Nephron (organoid): ENCODE data around the gene PILRB.

Experiments
- H3K27ac Mint-ChIP-seq, 3 experiments: 2 replicates each; pipeline ENCODE4 v1.8.0; 2020; ENCODE audit warnings: mixed read lengths in 3 of 3, mild to moderate bottlenecking in 2 of 3, moderate library complexity in 1 of 3
- H3K27me3 Mint-ChIP-seq: 2 replicates; pipeline ENCODE4 v1.8.0; 2021; ENCODE audit warnings: low read depth, mild to moderate bottlenecking, moderate library complexity, mixed read lengths
- H3K36me3 Mint-ChIP-seq: 2 replicates; pipeline ENCODE4 v1.8.0; 2020; ENCODE audit warnings: low read depth, mixed read lengths
- H3K4me1 Mint-ChIP-seq: 2 replicates; pipeline ENCODE4 v1.8.0; 2020; ENCODE audit warnings: mixed read lengths
- H3K4me3 Mint-ChIP-seq, 3 experiments: 2 replicates each; pipeline ENCODE4 v1.8.0; 2020; ENCODE audit warnings: mild to moderate bottlenecking in 3 of 3, mixed read lengths in 3 of 3, moderate library complexity in 2 of 3
- H3K9me3 Mint-ChIP-seq: 2 replicates; pipeline ENCODE4 v1.8.0; 2020; ENCODE audit warnings: mixed read lengths
- TF ChIP-seq, protein P1 (sequence below), 3 experiments: fragments of 200-600 bp; sonication (generic); IDR thresholded peaks; one replicate each; pipeline ENCODE4 v1.5.0; 2021; ENCODE audit warnings: antibody characterized with exemption in 3 of 3; ENCODE audit not compliant: unreplicated experiment in 3 of 3

The PILRB gene

DNA sequence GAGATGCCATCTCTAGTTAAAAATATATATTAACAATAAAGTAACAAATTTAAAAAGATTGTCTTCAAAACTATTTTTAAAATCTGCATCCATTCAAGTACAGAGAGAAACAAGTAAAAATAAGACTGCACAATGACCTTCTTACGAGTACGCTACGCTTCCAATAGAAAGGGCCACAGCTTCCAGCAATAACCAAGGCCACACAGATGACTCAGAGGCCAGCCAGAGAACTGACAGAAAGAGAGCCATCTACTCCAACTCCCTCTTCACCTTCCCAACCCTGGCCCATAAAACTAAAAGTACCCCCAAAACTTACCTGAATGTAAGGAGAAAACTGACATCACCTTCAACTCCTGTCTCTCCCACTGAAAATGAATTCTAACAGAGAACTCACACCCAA lies 42.1 kb downstream of the PILRB start:
- H3K36me3 Mint-ChIP-seq = no peaks in the 10 kb centered on the region
- H3K27me3 Mint-ChIP-seq = peaks cover 4% of the 10 kb centered on the region
- H3K9me3 Mint-ChIP-seq = no peaks in the 10 kb centered on the region
- H3K4me1 Mint-ChIP-seq = no peaks in the 10 kb centered on the region
- no peak overlapping the region for H3K4me3 Mint-ChIP-seq
- TF ChIP-seq, protein P1, sequence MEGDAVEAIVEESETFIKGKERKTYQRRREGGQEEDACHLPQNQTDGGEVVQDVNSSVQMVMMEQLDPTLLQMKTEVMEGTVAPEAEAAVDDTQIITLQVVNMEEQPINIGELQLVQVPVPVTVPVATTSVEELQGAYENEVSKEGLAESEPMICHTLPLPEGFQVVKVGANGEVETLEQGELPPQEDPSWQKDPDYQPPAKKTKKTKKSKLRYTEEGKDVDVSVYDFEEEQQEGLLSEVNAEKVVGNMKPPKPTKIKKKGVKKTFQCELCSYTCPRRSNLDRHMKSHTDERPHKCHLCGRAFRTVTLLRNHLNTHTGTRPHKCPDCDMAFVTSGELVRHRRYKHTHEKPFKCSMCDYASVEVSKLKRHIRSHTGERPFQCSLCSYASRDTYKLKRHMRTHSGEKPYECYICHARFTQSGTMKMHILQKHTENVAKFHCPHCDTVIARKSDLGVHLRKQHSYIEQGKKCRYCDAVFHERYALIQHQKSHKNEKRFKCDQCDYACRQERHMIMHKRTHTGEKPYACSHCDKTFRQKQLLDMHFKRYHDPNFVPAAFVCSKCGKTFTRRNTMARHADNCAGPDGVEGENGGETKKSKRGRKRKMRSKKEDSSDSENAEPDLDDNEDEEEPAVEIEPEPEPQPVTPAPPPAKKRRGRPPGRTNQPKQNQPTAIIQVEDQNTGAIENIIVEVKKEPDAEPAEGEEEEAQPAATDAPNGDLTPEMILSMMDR (IDR thresholded peaks at IDR 0.05; ENCODE audit: unreplicated experiment in 3 of 3) = no peak
- no peak overlapping the region for H3K27ac Mint-ChIP-seq

DNA sequence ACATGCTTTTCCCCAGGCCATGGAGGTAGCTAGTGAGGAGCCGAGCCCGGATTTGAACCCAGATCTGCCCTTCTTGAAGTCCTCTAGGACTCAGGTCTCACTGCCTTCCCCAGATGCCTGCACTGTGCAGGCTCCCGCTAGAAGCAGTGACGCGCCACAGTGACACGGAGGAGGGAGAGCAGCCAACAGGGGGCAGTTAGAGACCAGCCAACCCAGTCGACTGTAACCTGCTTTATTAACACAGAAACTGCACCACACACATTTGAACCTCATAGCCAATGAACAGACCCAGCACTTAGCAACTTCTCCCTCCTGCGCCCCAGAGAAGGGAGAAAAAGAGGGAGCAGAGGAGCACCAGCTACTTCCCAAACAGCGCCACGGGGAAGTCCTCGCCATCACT lies 42.7 kb downstream of the PILRB start:
- no peaks in the 10 kb centered on the region for H3K9me3 Mint-ChIP-seq
- no peak overlapping the region for H3K4me3 Mint-ChIP-seq

DNA sequence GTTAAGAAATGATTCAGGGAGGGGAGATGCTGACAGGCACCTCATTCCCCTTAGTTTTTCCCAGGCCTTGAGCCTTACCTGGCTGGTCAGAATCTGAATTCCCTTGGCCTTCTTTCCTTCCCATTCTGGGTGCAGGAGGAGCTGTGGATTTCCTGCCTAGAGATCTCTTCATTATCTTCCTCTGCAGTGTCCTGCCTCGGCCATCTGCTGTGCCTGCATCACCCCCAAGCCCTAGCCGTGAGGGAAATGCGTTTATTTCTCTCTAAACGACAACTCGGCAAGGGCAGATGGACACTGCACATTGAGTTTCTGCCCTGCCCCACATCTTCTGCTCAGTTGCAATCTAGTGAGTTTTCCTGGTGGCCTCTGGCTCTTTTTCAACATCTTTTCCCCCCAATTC lies 43.9 kb downstream of the PILRB start:
- no peaks in the 10 kb centered on the region for H3K4me1 Mint-ChIP-seq
- no peaks in the 10 kb centered on the region for H3K36me3 Mint-ChIP-seq
- peaks cover 8% of the 10 kb centered on the region for H3K27me3 Mint-ChIP-seq
- no peak overlapping the region for H3K4me3 Mint-ChIP-seq
- TF ChIP-seq, protein P1 (IDR thresholded peaks at IDR 0.05; ENCODE audit: unreplicated experiment in 3 of 3) = no peak
- no peaks in the 10 kb centered on the region for H3K9me3 Mint-ChIP-seq
- no peak overlapping the region for H3K27ac Mint-ChIP-seq

More for the DNA sequence above, 42.7 kb downstream of the PILRB start:
- H3K36me3 Mint-ChIP-seq = no peaks in the 10 kb centered on the region
- no peak overlapping the region for H3K27ac Mint-ChIP-seq
- peaks cover 4% of the 10 kb centered on the region for H3K27me3 Mint-ChIP-seq
- H3K4me1 Mint-ChIP-seq = no peaks in the 10 kb centered on the region
- TF ChIP-seq, protein P1 (IDR thresholded peaks at IDR 0.05; ENCODE audit: unreplicated experiment in 3 of 3) = peak in 2 of 3 experiments; percentile 12 to 45

DNA sequence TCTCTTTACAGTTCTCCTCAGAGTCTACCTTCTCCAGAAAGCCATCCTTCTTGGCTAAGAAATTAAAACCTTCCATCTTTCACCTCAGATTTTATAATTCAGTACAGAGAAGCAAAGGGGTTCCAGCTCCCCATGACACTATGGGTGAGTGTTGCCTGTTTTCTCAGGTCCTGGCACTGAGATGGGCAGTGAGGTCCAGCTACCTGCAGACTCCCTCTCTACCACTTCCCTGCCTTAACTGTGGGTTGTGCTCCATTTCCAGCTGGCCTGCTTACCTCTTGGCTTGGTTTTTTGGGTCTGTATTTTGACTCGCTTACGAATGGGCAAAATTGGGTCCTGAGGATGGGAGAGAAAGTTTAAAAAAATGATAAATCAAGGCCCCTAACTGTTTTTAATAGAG lies 44.3 kb downstream of the PILRB start:
- Mint-ChIP-seq H3K27ac (no peak overlapping the region), H3K27me3 (peaks cover 9% of the 10 kb centered on the region), H3K9me3 (no peaks in the 10 kb centered on the region), H3K4me1 (no peaks in the 10 kb centered on the region), H3K36me3 (no peaks in the 10 kb centered on the region), H3K4me3 (no peak overlapping the region)
- TF ChIP-seq, protein P1 (IDR thresholded peaks at IDR 0.05; ENCODE audit: unreplicated experiment in 3 of 3) = no peak

DNA sequence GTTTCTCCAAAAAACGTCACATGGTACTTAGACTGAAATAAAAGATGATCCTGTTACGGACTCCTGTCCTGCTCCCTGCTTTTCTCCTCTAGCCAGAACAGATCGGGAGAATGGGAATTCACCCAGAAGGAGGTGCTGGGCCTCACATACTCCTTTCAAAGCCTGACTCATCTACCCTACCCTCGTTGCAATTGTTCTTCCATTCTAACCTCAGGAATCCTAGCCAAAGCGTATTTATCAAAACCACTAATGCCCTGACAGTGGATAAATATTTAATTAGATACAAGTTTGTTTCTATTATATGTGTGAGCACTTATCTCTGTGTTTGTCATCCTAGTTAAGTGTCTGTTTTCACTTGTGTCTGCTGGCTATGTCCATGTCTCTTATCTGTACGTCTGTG lies 48.9 kb downstream of the PILRB start:
- TF ChIP-seq, protein P1 (IDR thresholded peaks at IDR 0.05; ENCODE audit: unreplicated experiment in 3 of 3) = no peak
- Mint-ChIP-seq H3K36me3 (no peaks in the 10 kb centered on the region), H3K4me1 (no peaks in the 10 kb centered on the region), H3K27ac (no peak overlapping the region), H3K9me3 (no peaks in the 10 kb centered on the region), H3K4me3 (no peak overlapping the region), H3K27me3 (peaks cover 4% of the 10 kb centered on the region)

DNA sequence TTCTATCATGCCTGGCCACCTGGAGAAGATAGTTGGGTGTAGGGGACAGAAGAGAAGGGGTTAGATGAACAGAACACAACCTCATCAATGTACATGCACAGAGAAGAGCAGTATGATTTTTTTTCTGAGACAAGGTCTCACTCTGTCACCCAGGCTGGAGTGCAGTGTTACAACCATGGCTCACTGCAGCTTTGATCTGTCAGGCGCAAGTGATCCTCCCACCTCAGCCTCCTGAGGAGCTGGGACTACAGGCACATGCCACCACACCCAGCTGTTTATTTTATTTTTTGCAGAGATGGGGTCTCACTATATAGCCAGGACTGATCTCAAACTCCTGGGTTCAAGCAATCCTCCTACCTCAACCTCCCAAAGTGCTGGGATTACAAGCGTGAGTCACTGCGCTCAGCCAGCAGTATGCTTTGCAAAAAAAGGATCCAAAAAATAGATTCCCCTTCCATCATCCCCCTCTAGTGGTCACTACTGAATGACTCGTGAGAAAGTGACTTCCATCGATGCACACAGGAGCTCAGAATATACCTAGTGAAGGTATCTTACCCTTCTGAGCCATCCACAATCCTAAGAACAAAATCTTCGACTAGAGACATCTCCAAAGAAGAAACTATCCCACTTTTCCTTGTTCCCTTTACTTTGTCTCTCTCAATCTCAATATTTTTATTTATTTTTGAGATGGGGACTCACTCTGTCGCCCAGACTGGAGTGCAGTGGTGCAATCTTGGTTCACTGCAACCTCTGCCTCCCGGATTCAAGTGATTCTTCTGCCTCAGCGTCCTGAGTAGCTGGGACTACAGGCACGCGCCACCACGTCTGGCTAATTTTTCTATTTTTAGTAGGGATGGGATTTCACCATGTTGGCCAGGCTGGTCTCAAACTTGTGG lies 49.6 kb downstream of the PILRB start:
- Mint-ChIP-seq H3K27ac (no peak overlapping the region), H3K9me3 (no peaks in the 10 kb centered on the region), H3K36me3 (no peaks in the 10 kb centered on the region), H3K4me1 (no peaks in the 10 kb centered on the region), H3K27me3 (peaks cover 4% of the 10 kb centered on the region), H3K4me3 (no peak overlapping the region)
- TF ChIP-seq, protein P1 (IDR thresholded peaks at IDR 0.05; ENCODE audit: unreplicated experiment in 3 of 3) = peak; percentile 60 to 75 (median 66)
